Stromal cell of bone marrow (primary cell): ENCODE results near the gene SLC11A2.
"Not testable (repeated sequence)": the region's sequence is repeated elsewhere in the genome, so short reads cannot be mapped to it uniquely, and the experiment has no call there.

Source experiments
- DNase-seq: peaks from one replicate; pipeline ENCODE4 v3.0.0-alpha.2; 2012; ENCODE audit warnings: low read depth

Gene SLC11A2

DNA sequence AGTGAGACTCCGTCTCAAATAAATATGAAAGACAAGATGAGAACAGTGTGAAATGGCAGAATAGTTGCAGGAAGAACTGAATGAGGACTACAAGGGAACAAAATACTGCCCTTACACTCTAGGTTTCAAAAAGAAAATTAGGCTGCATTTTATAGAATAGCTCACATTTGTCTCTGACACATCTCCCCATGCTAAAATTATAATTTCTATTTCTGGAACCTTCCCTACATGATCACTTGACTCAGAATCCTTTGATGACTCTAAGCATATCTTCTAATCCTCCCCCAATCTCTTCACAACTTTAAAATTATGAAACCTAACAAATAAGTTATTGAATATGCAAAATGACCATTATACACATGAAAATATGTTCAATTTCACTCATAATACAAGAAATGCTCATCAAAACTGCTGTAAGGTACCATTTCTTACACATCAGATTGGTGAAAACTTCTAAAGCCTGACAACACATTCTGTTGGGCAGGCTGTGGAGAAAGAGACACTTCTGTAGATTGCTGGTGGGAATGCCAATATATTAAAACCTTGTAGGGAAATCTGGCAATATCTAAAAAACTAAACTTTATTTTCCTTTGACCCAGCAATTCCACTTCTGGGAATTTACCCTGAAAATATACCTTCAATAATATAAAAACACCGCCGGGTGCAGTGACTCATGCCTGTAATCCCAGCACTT is 78.1 kb downstream of the SLC11A2 start:
- no peak for DNase-seq

GRCh38 chr12:50937653-50938052 is 88.5 kb downstream of the SLC11A2 start:
- DNase-seq = no peak

DNA sequence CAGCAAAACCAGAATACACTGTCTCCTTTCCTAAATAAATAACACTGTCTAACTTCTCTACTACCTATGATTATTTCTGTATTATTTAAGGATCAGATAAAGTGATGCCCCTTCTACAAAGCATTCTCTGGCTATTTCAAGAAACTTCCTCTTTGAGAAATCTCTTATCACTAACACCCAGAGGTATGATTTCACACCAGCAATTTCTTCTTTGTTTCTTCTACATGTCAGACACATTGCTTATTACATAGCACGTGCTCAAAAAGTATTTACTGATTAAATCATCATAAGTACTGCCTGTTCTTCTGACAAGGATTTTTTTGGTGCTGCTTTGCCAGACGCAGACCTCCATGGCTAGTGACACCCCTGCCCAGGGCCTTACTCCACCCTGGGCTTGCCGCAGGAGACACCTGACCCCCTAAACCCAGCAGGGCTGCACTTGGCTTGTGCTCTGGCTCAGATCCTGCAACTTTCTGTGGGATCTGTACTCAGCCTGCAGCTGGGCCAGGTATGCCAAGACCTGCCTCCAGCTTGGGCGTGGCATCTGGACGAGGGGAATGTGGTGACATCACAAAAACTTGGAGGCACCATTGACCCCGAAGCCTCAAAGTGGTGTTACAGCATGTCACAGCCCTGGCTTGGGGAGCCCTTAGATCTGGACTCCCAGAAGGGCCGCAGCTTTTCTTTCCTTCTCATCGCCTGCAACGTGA is 89.2 kb downstream of the SLC11A2 start:
- no peak for DNase-seq

GRCh38 chr12:50934981-50935807 is 91.0 kb downstream of the SLC11A2 start:
- DNase-seq = no peak

- DNase-seq = no peak
Observed at GRCh38 chr12:50934371-50934851, 91.8 kb downstream of the SLC11A2 start.

DNA sequence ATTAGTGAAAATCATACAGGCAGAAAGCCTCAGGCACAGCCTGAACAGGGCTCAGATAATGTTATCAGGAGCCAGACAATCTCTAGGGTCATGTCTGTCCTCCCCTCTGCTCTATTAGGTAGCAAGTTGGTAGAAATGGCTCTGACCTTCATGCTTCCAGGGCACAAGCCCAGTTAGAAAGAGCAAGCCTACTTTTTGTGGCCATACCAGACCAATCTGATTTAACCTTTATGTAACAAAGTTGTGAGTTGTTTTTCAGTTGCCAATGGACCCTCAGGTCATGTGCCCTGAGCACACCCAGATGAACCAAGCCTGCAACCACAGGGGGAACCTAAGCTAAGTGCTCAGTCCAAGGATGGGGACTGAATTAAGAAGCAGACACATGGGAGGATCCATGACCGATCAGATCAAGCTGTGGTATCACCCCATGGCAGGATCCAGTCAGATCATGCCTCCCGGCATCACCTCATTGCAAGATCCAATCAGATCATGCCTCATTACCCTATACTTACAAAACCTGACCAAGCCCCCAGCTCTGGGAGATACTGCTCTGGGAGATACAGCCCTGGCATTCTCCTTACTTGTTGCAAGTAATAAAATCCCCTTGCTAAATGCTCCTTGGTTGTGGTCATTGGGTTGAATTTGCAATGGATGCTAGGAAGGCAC is 92.6 kb downstream of the SLC11A2 start:
- no peak for DNase-seq

- DNase-seq = no peak
Observed at GRCh38 chr12:50932787-50933280, 93.3 kb downstream of the SLC11A2 start.

DNA sequence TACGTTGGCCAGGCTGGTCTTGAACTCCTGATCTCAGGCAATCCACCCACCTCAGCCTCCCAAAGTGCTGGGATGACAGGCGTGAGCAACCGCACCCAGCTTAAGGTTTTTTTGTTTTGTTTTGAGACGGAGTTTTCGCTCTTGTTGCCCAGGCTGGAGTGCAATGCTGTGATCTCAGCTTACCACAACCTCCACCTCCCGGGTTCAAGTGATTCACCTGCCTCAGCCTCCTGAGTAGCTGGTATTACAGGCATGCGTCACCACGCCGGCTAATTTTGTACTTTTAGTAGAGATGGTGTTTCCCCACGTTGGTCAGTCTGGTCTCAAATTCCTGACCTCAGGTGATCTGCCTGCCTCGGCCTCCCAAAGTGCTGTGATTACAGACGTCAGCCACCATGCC is 95.7 kb downstream of the SLC11A2 start:
- DNase-seq = not testable (repeated sequence)

- DNase-seq = no peak
Observed at GRCh38 chr12:50929831-50930230, 96.4 kb downstream of the SLC11A2 start.
